Panc1 (cell line): ENCODE data around the gene EFCAB7. TPM values are rescaled to one million over a fixed set of nuclear protein-coding genes. Genes with fewer than 3 reads are reported as not detected.

Experiments
- ATAC-seq: fragments of 200-7000 bp; cut with Tn5 transposase; 2 replicates; pipeline ENCODE4 v1.9.1; 2020; ENCODE audit warnings: mild to moderate bottlenecking, moderate library complexity
- BruUV-seq: library from RNA; stranded (reverse); fragments of 400-500 nt; replicated peaks from 2 replicates; lab custom pipeline; 2021; lab: Mats Ljungman, UMichigan
- CTCF ChIA-PET: fragments of 300-600 bp; sonication (Branson Sonifier 250); formaldehyde crosslinking; loops from one replicate; lab custom pipeline; 2022; ENCODE audit warnings: antibody characterized with exemption; lab: Charles Lee
- POLR2A ChIA-PET: fragments of 300-600 bp; sonication (Branson Sonifier 250); formaldehyde crosslinking; loops from one replicate; lab custom pipeline; 2022; ENCODE audit warnings: antibody characterized with exemption; lab: Charles Lee
- DNase-seq: peaks from one replicate; pipeline ENCODE4 v3.0.0-alpha.2; 2010; ENCODE audit warnings: low read depth, low spot score
- H3K27ac ChIP-seq: 2 replicates; pipeline ENCODE4 v1.5.1; 2011; ENCODE audit warnings: mild to moderate bottlenecking, low read length, inconsistent platforms
- H3K27me3 ChIP-seq: fragments of 200-500 bp; sonication (Bioruptor generic); 2 replicates; pipeline ENCODE4 v1.6.0; 2014; ENCODE audit warnings: low read length, inconsistent platforms; ENCODE audit not compliant: control insufficient read depth, insufficient read depth
- H3K36me3 ChIP-seq: fragments of 200-500 bp; sonication (Bioruptor generic); 2 replicates; pipeline ENCODE4 v1.5.1; 2014; ENCODE audit warnings: inconsistent platforms, mild to moderate bottlenecking, low read length, moderate library complexity; ENCODE audit not compliant: control insufficient read depth, insufficient read depth
- H3K4me1 ChIP-seq: 2 replicates; pipeline ENCODE4 v1.5.1; 2011; ENCODE audit warnings: inconsistent platforms, mild to moderate bottlenecking, low read length, moderate library complexity; ENCODE audit not compliant: control insufficient read depth, insufficient read depth
- H3K4me3 ChIP-seq, 2 experiments: 2 replicates each; pipeline ENCODE4 v1.5.1; 2011 to 2012; ENCODE audit warnings: low read depth in 2 of 2, low read length in 2 of 2, mild to moderate bottlenecking in 2 of 2, inconsistent platforms in 1 of 2, moderate library complexity in 1 of 2
- H3K9me3 ChIP-seq: fragments of 200-500 bp; sonication (Bioruptor generic); 2 replicates; pipeline ENCODE4 v1.5.1; 2014; ENCODE audit warnings: low read depth, mild to moderate bottlenecking, inconsistent platforms, low read length, moderate library complexity; ENCODE audit not compliant: control insufficient read depth, insufficient read depth
- CTCF ChIP-seq: fragments of 450-650 bp; IDR thresholded peaks from 2 replicates; pipeline ENCODE4 v1.5.1; 2017; ENCODE audit warnings: mild to moderate bottlenecking
- POLR2AphosphoS5 ChIP-seq: IDR thresholded peaks from 2 replicates; pipeline ENCODE4 v1.6.1; 2012; ENCODE audit warnings: mild to moderate bottlenecking, low read depth, low read length, moderate library complexity
- REST ChIP-seq, 2 experiments: IDR thresholded peaks; 2 replicates each; pipeline ENCODE4 v1.6.1; 2011 to 2012; ENCODE audit warnings: low read depth in 2 of 2, control low read depth in 1 of 2, low read length in 1 of 2, mild to moderate bottlenecking in 1 of 2, moderate library complexity in 1 of 2; ENCODE audit not compliant: insufficient read depth in 1 of 2
- SIN3A ChIP-seq: IDR thresholded peaks from 2 replicates; pipeline ENCODE4 v1.6.1; 2012; ENCODE audit warnings: low read depth, mild to moderate bottlenecking, low read length, moderate library complexity, borderline replicate concordance; ENCODE audit not compliant: insufficient read depth
- TCF7L2 ChIP-seq: IDR thresholded peaks from 2 replicates; pipeline ENCODE4 v1.6.1; 2011; ENCODE audit warnings: mild to moderate bottlenecking, low read depth, low read length, inconsistent platforms
- in situ Hi-C: cut with HindIII; loops from 2 replicates; pipeline ENCODE4 v1.10.0; 2016; ENCODE audit warnings: low sequenced_read_pairs, low pct_unique_long_range_greater_than_20kb
- intact Hi-C: fragments of 100-400 bp; cut with micrococcal nuclease; formaldehyde crosslinking; loops from one replicate; pipeline ENCODE4 v1.10.0; 2022; ENCODE audit not compliant: unreplicated experiment
- total RNA-seq: library from RNA; stranded (reverse); gene quantifications from one replicate; pipeline ENCODE4 v1.2.1, GENCODE V29; 2021; ENCODE audit not compliant: unreplicated experiment

The EFCAB7 gene
- total RNA-seq, 1 experiment from 2014 or later: 6.6 TPM

GRCh38 chr1:63532727-63533126 lies 9.4 kb downstream of the EFCAB7 start:
- BruUV-seq: no TSS peak
- ChIA-PET POLR2A (no interaction called here), CTCF (no interaction called here)

GRCh38 chr1:63533931-63534330 lies 10.6 kb downstream of the EFCAB7 start:
- no peaks in the 10 kb centered on the region for H3K9me3 ChIP-seq
- no peak for DNase-seq
- POLR2A ChIA-PET: no interaction called here
- no peak overlapping the region for H3K4me3 ChIP-seq
- in situ Hi-C loops (no loop called here), intact Hi-C loops (loop anchor here (10.0 kb wide), 2 partner anchors 69 to 689 kb away; no protein-coding TSS in a partner anchor)
- H3K27me3 ChIP-seq: no peaks in the 10 kb centered on the region
- no peak for ATAC-seq
- CTCF ChIA-PET: no interaction called here
- H3K36me3 ChIP-seq: peaks cover 7% of the 10 kb centered on the region; the same call in 1 of the 2 replicates
- no peaks in the 10 kb centered on the region for H3K4me1 ChIP-seq
- TF ChIP-seq TCF7L2: no peak
- TF ChIP-seq POLR2AphosphoS5: no peak
- TF ChIP-seq REST (IDR thresholded peaks at IDR 0.05; ENCODE audit: insufficient read depth in 1 of 2, low read depth in 2 of 2, low read length in 1 of 2): no peak
- no peak for TF ChIP-seq SIN3A
- TF ChIP-seq CTCF: no peak
- no TSS peak for BruUV-seq
- no peak overlapping the region for H3K27ac ChIP-seq

More at GRCh38 chr1:63532727-63533126, 9.4 kb downstream of the EFCAB7 start:
- Histone ChIP-seq H3K27me3 (no peaks in the 10 kb centered on the region), H3K4me3 (no peak overlapping the region), H3K9me3 (no peaks in the 10 kb centered on the region), H3K36me3 (peaks cover 7% of the 10 kb centered on the region; the same call in 1 of the 2 replicates), H3K4me1 (no peaks in the 10 kb centered on the region), H3K27ac (no peak overlapping the region)
- in situ Hi-C loops: no loop called here
- no peak for DNase-seq
- no peak for ATAC-seq
- TF ChIP-seq REST (IDR thresholded peaks at IDR 0.05; ENCODE audit: insufficient read depth in 1 of 2, low read depth in 2 of 2, low read length in 1 of 2): no peak
- no peak for TF ChIP-seq SIN3A
- TF ChIP-seq POLR2AphosphoS5: no peak
- TF ChIP-seq CTCF: no peak
- TF ChIP-seq TCF7L2: no peak
- intact Hi-C loops: loop anchor here (10.0 kb wide), 2 partner anchors 68 to 688 kb away; no protein-coding TSS in a partner anchor
